Gastroesophageal sphincter (tissue), 4 donors: Measurements from ENCODE around the gene BTBD17. TPM values are rescaled to one million over a fixed set of nuclear protein-coding genes. Genes with fewer than 3 reads are reported as not detected.

Experiments used
- ATAC-seq: fragments of 150-250 bp; one replicate; pipeline ENCODE4 v1.9.1; 2016; ENCODE audit warnings: mild to moderate bottlenecking, moderate library complexity
- H3K27ac ChIP-seq, 4 donors: fragments of 200-600 bp; sonication (generic) in 3 of 4; 1 replicate in 3 of 4; 2 replicates in 1 of 4; pipeline ENCODE4 v1.5.1; 2016 to 2019
- H3K27me3 ChIP-seq: fragments of 200-600 bp; sonication (generic); one replicate; pipeline ENCODE4 v1.5.1; 2019
- H3K36me3 ChIP-seq, 2 donors: fragments of 200-600 bp; sonication (generic); one replicate each; pipeline ENCODE4 v1.5.1; 2019; ENCODE audit warnings: control low read depth in 1 of 2
- H3K4me1 ChIP-seq, 3 donors: fragments of 200-600 bp; sonication (generic); 1 replicate in 2 of 3; 2 replicates in 1 of 3; pipeline ENCODE4 v1.5.1; 2016 to 2019; ENCODE audit warnings: control low read depth in 2 of 3
- H3K4me3 ChIP-seq, 2 donors: fragments of 200-600 bp; sonication (generic); one replicate each; pipeline ENCODE4 v1.5.1; 2019; ENCODE audit warnings: mild to moderate bottlenecking in 1 of 2, moderate library complexity in 1 of 2
- H3K9me3 ChIP-seq, 3 donors: fragments of 200-600 bp; sonication (generic); one replicate each; pipeline ENCODE4 v1.5.1; 2017 to 2019; ENCODE audit warnings: control low read depth in 2 of 3
- CTCF ChIP-seq, 4 experiments: fragments of 200-600 bp in 2 of 4; fragments of 450-650 bp in 2 of 4; sonication (generic) in 1 of 4; IDR thresholded peaks; one replicate each; pipeline ENCODE4 v1.5.1; 2017 to 2019; ENCODE audit warnings: antibody characterized with exemption in 4 of 4, mild to moderate bottlenecking in 2 of 4, moderate library complexity in 2 of 4
- EP300 ChIP-seq: sonication (generic); formaldehyde crosslinking; IDR thresholded peaks from one replicate; pipeline ENCODE4 v1.6.1; 2017; ENCODE audit warnings: antibody characterized with exemption, mild to moderate bottlenecking
- POLR2A ChIP-seq, 2 donors: fragments of 450-650 bp; IDR thresholded peaks; one replicate each; pipeline ENCODE4 v1.6.1; 2017; ENCODE audit warnings: antibody characterized with exemption in 2 of 2, mild to moderate bottlenecking in 2 of 2, moderate library complexity in 1 of 2
- POLR2AphosphoS5 ChIP-seq: sonication (generic); formaldehyde crosslinking; IDR thresholded peaks from one replicate; pipeline ENCODE4 v1.6.1; 2017; ENCODE audit warnings: antibody characterized with exemption
- WGBS, 2 donors: methylation state at CpG; one replicate each; pipeline ENCODE4 v1.1.5; 2018; ENCODE audit warnings: low coverage in 1 of 2; 5-methylcytosine and 5-hydroxymethylcytosine counted together
- total RNA-seq, 4 donors: library from RNA; depleted of rRNA; stranded (reverse); fragments of >200 nt; gene quantifications; one replicate each; pipeline ENCODE4 v1.1.0, GENCODE V29; 2016

The BTBD17 gene
- total RNA-seq, 4 donors from 2014 or later, result not detected

- WGBS, 2 donors, result 63% methylated on average over 1 of the region's 55 CpGs; no CpG with 5 or more reads in 1 of the 2 donors
- Histone ChIP-seq H3K4me1 (peaks cover 0 to 3% (median 0%) of the 10 kb centered on the region in 3 donors), H3K9me3 (no peaks in the 10 kb centered on the region), H3K4me3 (no peak overlapping the region), H3K27me3 (peaks cover 91% of the 10 kb centered on the region), H3K27ac (no peak overlapping the region), H3K36me3 (no peaks in the 10 kb centered on the region)
- TF ChIP-seq EP300, result no peak
- ATAC-seq, result no peak
These were observed 10.0 kb downstream of the BTBD17 start for GRCh38 chr17:74351552-74352210.

- TF ChIP-seq CTCF (IDR thresholded peaks at IDR 0.05), result no peak
- TF ChIP-seq POLR2A (IDR thresholded peaks at IDR 0.05), result no peak
- no peak for TF ChIP-seq EP300
- TF ChIP-seq POLR2AphosphoS5, result no peak
- Histone ChIP-seq H3K27ac (no peak overlapping the region), H3K9me3 (no peaks in the 10 kb centered on the region), H3K27me3 (peaks cover 88% of the 10 kb centered on the region), H3K36me3 (no peaks in the 10 kb centered on the region), H3K4me1 (no peaks in the 10 kb centered on the region), H3K4me3 (no peak overlapping the region)
- 40% methylated on average over 1 of the region's 20 CpGs; no CpG with 5 or more reads in 1 of the 2 donors for WGBS, 2 donors
- ATAC-seq, result no peak
These were observed 11.2 kb downstream of the BTBD17 start for GRCh38 chr17:74350486-74350885.

GRCh38 chr17:74349120-74349519 is 12.5 kb downstream of the BTBD17 start:
- no peak for ATAC-seq
- H3K27ac ChIP-seq, result no peak overlapping the region
- H3K9me3 ChIP-seq, result no peaks in the 10 kb centered on the region
- H3K4me3 ChIP-seq, result no peak overlapping the region
- H3K4me1 ChIP-seq, result no peaks in the 10 kb centered on the region
- 60 to 100% methylated on average over 1 of the region's 19 CpGs for WGBS, 2 donors
- no peak for TF ChIP-seq CTCF (IDR thresholded peaks at IDR 0.05)
- no peak for TF ChIP-seq EP300
- TF ChIP-seq POLR2A (IDR thresholded peaks at IDR 0.05), result no peak
- TF ChIP-seq POLR2AphosphoS5, result no peak
- H3K27me3 ChIP-seq, result peaks cover 88% of the 10 kb centered on the region
- H3K36me3 ChIP-seq, result no peaks in the 10 kb centered on the region

GRCh38 chr17:74347646-74348045 is 14.0 kb downstream of the BTBD17 start:
- Histone ChIP-seq H3K27me3 (peaks cover 88% of the 10 kb centered on the region), H3K36me3 (no peaks in the 10 kb centered on the region), H3K4me3 (no peak overlapping the region), H3K9me3 (no peaks in the 10 kb centered on the region), H3K27ac (no peak overlapping the region), H3K4me1 (no peaks in the 10 kb centered on the region)
- no peak for ATAC-seq
- WGBS, 2 donors, result 69 to 72% methylated on average over 3 to 7 of the region's 14 CpGs
- TF ChIP-seq POLR2AphosphoS5 (no peak), CTCF (IDR thresholded peaks at IDR 0.05) (no peak), EP300 (no peak), POLR2A (IDR thresholded peaks at IDR 0.05) (no peak)

- TF ChIP-seq POLR2AphosphoS5 (no peak), EP300 (no peak), POLR2A (IDR thresholded peaks at IDR 0.05) (no peak), CTCF (IDR thresholded peaks at IDR 0.05) (no peak)
- Histone ChIP-seq H3K9me3 (no peaks in the 10 kb centered on the region), H3K27me3 (peaks cover 87% of the 10 kb centered on the region), H3K36me3 (no peaks in the 10 kb centered on the region), H3K4me1 (no peaks in the 10 kb centered on the region), H3K4me3 (no peak overlapping the region), H3K27ac (no peak overlapping the region)
- WGBS, 2 donors, result 92 to 100% methylated on average over 1 to 7 of the region's 13 CpGs
- ATAC-seq, result no peak
These were observed 16.0 kb downstream of the BTBD17 start for GRCh38 chr17:74345433-74346241.
